Measurements from ENCODE around the gene INPP4A.

DNA sequence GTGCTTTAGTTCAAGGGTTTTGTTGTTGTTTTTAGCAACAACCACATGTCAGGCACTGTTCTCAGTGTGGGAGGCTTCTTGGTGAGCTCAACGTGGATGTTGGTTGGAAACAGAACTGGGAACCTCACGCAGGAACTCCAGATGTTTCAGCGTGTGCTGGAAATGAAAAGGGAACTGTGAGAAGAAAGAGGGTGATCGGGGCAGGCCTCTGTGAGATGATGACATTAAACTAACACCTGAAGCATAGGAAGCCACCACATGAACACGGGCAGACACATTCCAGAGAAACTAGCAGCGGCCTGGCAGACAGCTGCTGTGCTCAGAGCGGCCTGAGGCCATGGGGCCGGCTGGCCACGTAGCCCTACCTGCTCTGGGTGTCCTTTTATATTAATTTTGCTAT lies 97.2 kb downstream of the INPP4A start:
- TF ChIP-seq MAFK (IDR thresholded peaks at IDR 0.05; ENCODE audit: partially characterized antibody) (no peak), ESRRA (IDR thresholded peaks at IDR 0.05; ENCODE audit: borderline replicate concordance, low read length) (no peak), EP300 (IDR thresholded peaks at IDR 0.05) (no peak), NPAS2 (CRISPR knock-in tag; IDR thresholded peaks at IDR 0.05; ENCODE audit: borderline replicate concordance) (no peak)
